GM12891 (cell line): Measurements from ENCODE around the gene G3BP2.

Experiments used
- PAX5 ChIP-seq: IDR thresholded peaks from 2 replicates; pipeline ENCODE4 v1.6.1; 2011; ENCODE audit warnings: low read length, moderate library complexity, mild to moderate bottlenecking; ENCODE audit not compliant: insufficient read depth, severe bottlenecking
- POLR2A ChIP-seq: IDR thresholded peaks from 2 replicates; pipeline ENCODE4 v1.6.1; 2011; ENCODE audit warnings: low read depth, low read length, control low read depth
- POLR2AphosphoS5 ChIP-seq: IDR thresholded peaks from 2 replicates; pipeline ENCODE4 v1.6.1; 2011; ENCODE audit warnings: low read depth, low read length, control low read depth
- POU2F2 ChIP-seq: IDR thresholded peaks from 2 replicates; pipeline ENCODE4 v1.6.1; 2011; ENCODE audit warnings: low read depth, mild to moderate bottlenecking, control low read depth, low read length, moderate library complexity
- SPI1 ChIP-seq: IDR thresholded peaks from 2 replicates; pipeline ENCODE4 v1.6.1; 2011; ENCODE audit warnings: low read depth, low read length, control low read depth
- TAF1 ChIP-seq: IDR thresholded peaks from 2 replicates; pipeline ENCODE4 v1.6.1; 2011; ENCODE audit warnings: low read depth, low read length, control low read depth

- TF ChIP-seq POLR2A, result no peak
- no peak for TF ChIP-seq POLR2AphosphoS5
- TF ChIP-seq TAF1, result no peak
- TF ChIP-seq POU2F2, result no peak
- no peak for TF ChIP-seq SPI1
- no peak for TF ChIP-seq PAX5
Observed at GRCh38 chr4:75714011-75714410, 40.8 kb upstream of the G3BP2 start.
